Activated B cell treated with CpG ODN at 0.5 μM for 24 hours (primary cell): ENCODE measurements around the gene PRPF38B. TPM values are rescaled to one million over a fixed set of nuclear protein-coding genes. Genes with fewer than 3 reads are reported as not detected.

ENCODE experiments used
- ATAC-seq: fragments of 200-7000 bp; cut with Tn5 transposase; one replicate; pipeline ENCODE4 v1.10.0; 2021; ENCODE audit warnings: low read depth, mild to moderate bottlenecking, moderate library complexity
- CTCF ChIA-PET: fragments of 350-600 bp; sonication (Branson Sonifier 250); formaldehyde crosslinking; loops from one replicate; lab custom pipeline; 2021; ENCODE audit warnings: antibody characterized with exemption; lab: Charles Lee
- POLR2A ChIA-PET: fragments of 350-600 bp; sonication (Branson Sonifier 250); formaldehyde crosslinking; loops from one replicate; lab custom pipeline; 2021; ENCODE audit warnings: antibody characterized with exemption; lab: Charles Lee
- DNase-seq: peaks from one replicate; pipeline ENCODE4 v3.0.0; 2022
- H3K27ac Mint-ChIP-seq: one replicate; pipeline ENCODE4 v1.8.0; 2020; ENCODE audit warnings: mixed read lengths
- H3K27me3 Mint-ChIP-seq: one replicate; pipeline ENCODE4 v1.8.0; 2021; ENCODE audit warnings: mixed read lengths
- H3K36me3 Mint-ChIP-seq: one replicate; pipeline ENCODE4 v1.8.0; 2021; ENCODE audit warnings: low read depth, mixed read lengths
- H3K4me1 Mint-ChIP-seq: one replicate; pipeline ENCODE4 v1.8.0; 2021; ENCODE audit warnings: mixed read lengths
- H3K4me3 Mint-ChIP-seq: one replicate; pipeline ENCODE4 v1.8.0; 2020; ENCODE audit warnings: mild to moderate bottlenecking, mixed read lengths
- H3K9me3 Mint-ChIP-seq: one replicate; pipeline ENCODE4 v1.8.0; 2020; ENCODE audit warnings: mixed read lengths
- intact Hi-C: fragments of 100-400 bp; cut with micrococcal nuclease; formaldehyde crosslinking; loops from one replicate; pipeline ENCODE4 v1.15.1; 2024
- total RNA-seq: library from RNA; stranded (reverse); gene quantifications from 2 replicates; pipeline ENCODE4 v1.2.3, GENCODE V29; 2022
- TF ChIP-seq, protein P1 (sequence below): fragments of 200-600 bp; IDR thresholded peaks from one replicate; pipeline ENCODE4 v1.8.0; 2022; ENCODE audit warnings: antibody characterized with exemption, mild to moderate bottlenecking

PRPF38B gene
- total RNA-seq, 1 donor from 2014 or later, result 88.1 TPM

GRCh38 chr1:108719656-108720435 lies 27.7 kb downstream of the PRPF38B start:
- no peak overlapping the region for H3K4me3 Mint-ChIP-seq
- no peaks in the 10 kb centered on the region for H3K9me3 Mint-ChIP-seq
- H3K4me1 Mint-ChIP-seq, result no peaks in the 10 kb centered on the region
- ChIA-PET CTCF (interaction anchor here (1.0 kb wide), 1 partner anchor 27 kb away, joined by 3 read pairs; the partner anchor contains the start of gene PRPF38B), POLR2A (no interaction called here)
- intact Hi-C loops, result no loop called here
- DNase-seq, result no peak
- H3K36me3 Mint-ChIP-seq, result no peaks in the 10 kb centered on the region
- TF ChIP-seq, protein P1, sequence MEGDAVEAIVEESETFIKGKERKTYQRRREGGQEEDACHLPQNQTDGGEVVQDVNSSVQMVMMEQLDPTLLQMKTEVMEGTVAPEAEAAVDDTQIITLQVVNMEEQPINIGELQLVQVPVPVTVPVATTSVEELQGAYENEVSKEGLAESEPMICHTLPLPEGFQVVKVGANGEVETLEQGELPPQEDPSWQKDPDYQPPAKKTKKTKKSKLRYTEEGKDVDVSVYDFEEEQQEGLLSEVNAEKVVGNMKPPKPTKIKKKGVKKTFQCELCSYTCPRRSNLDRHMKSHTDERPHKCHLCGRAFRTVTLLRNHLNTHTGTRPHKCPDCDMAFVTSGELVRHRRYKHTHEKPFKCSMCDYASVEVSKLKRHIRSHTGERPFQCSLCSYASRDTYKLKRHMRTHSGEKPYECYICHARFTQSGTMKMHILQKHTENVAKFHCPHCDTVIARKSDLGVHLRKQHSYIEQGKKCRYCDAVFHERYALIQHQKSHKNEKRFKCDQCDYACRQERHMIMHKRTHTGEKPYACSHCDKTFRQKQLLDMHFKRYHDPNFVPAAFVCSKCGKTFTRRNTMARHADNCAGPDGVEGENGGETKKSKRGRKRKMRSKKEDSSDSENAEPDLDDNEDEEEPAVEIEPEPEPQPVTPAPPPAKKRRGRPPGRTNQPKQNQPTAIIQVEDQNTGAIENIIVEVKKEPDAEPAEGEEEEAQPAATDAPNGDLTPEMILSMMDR, result no peak
- H3K27ac Mint-ChIP-seq, result no peak overlapping the region
- peaks cover 14% of the 10 kb centered on the region for H3K27me3 Mint-ChIP-seq
- ATAC-seq, result peak; percentile 49

DNA sequence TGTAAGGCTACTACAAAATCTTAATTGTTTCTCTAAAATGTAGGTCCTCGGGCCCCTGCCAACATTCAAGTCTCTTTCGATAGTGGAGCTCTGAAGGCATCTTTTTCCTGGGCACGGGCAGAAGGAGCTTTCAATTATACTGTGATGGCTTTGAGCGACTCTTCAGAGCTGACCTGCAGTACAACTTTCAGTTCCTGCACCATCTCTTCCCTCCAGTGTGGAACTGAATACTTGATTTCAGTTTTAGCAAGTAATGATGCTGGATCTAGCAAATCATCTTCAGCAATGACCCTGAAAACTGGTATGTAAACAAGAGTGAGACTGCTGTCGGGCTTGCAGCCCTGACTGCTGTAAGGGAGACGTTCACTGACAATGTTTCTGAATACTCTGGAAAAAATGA lies 30.2 kb downstream of the PRPF38B start:
- CTCF ChIA-PET, result no interaction called here
- H3K9me3 Mint-ChIP-seq, result no peaks in the 10 kb centered on the region
- peaks cover 11% of the 10 kb centered on the region for H3K27me3 Mint-ChIP-seq
- no peaks in the 10 kb centered on the region for H3K4me1 Mint-ChIP-seq
- H3K27ac Mint-ChIP-seq, result no peak overlapping the region
- no peak for ATAC-seq
- TF ChIP-seq, protein P1, result no peak
- no peaks in the 10 kb centered on the region for H3K36me3 Mint-ChIP-seq
- POLR2A ChIA-PET, result interaction anchor here (0.5 to 0.6 kb wide), 2 partner anchors 57 to 61 kb away, joined by 3 read pairs; partner anchors contain the start of gene HENMT1
- intact Hi-C loops, result no loop called here
- no peak for DNase-seq
- no peak overlapping the region for H3K4me3 Mint-ChIP-seq

DNA sequence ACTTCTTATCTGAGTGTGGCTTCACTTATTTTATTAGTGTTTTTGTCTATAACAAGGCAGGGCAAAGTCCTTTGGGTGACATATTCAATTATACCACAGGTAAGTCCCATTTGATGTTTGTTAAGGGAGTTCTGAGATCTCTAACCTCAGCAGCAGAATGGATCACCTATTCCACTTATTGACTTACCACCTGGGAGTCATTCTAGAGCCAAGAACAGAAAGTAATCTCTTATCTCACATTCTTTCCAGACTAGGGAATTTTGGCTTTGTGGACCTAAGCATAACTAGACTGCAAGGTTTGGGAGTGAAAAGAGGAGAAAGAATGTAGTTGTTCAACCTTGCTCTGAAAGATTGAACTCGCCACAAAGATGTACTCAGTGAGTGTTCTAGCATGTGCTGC lies 33.8 kb downstream of the PRPF38B start:
- DNase-seq (no peak), ATAC-seq (no peak)
- intact Hi-C loops, result no loop called here
- CTCF ChIA-PET, result no interaction called here
- H3K9me3 Mint-ChIP-seq, result no peaks in the 10 kb centered on the region
- no peak overlapping the region for H3K4me3 Mint-ChIP-seq
- H3K36me3 Mint-ChIP-seq, result no peaks in the 10 kb centered on the region
- no peak overlapping the region for H3K27ac Mint-ChIP-seq
- POLR2A ChIA-PET, result no interaction called here
- H3K4me1 Mint-ChIP-seq, result no peaks in the 10 kb centered on the region
- TF ChIP-seq, protein P1, result no peak
- peaks cover 21% of the 10 kb centered on the region for H3K27me3 Mint-ChIP-seq

- Mint-ChIP-seq H3K27ac (no peak overlapping the region), H3K36me3 (no peaks in the 10 kb centered on the region), H3K27me3 (peaks cover 23% of the 10 kb centered on the region), H3K4me1 (no peaks in the 10 kb centered on the region), H3K9me3 (no peaks in the 10 kb centered on the region), H3K4me3 (no peak overlapping the region)
- TF ChIP-seq, protein P1, result no peak
- intact Hi-C loops, result no loop called here
- DNase-seq (no peak), ATAC-seq (no peak)
- ChIA-PET POLR2A (interaction anchor here (1.4 kb wide), 1 partner anchor 36 kb away, joined by 3 read pairs; the partner anchor contains the start of gene PRPF38B), CTCF (no interaction called here)
Observed at GRCh38 chr1:108728327-108728923, 36.3 kb downstream of the PRPF38B start.

- CTCF ChIA-PET, result no interaction called here
Observed at GRCh38 chr1:108729481-108729880, 37.4 kb downstream of the PRPF38B start.

More at GRCh38 chr1:108729481-108729880, 37.4 kb downstream of the PRPF38B start:
- Mint-ChIP-seq H3K4me3 (no peak overlapping the region), H3K9me3 (no peaks in the 10 kb centered on the region), H3K4me1 (no peaks in the 10 kb centered on the region), H3K27ac (no peak overlapping the region), H3K36me3 (no peaks in the 10 kb centered on the region), H3K27me3 (peaks cover 23% of the 10 kb centered on the region)
- intact Hi-C loops, result no loop called here
- no peak for ATAC-seq
- POLR2A ChIA-PET, result interaction anchor here (0.7 kb wide), 1 partner anchor 22 kb away, joined by 6 read pairs; no protein-coding TSS in a partner anchor
- DNase-seq, result no peak
- TF ChIP-seq, protein P1, result no peak
